HT1080 (cell line): ENCODE data around the gene TRIM69. TPM values are rescaled to one million over a fixed set of nuclear protein-coding genes. Genes with fewer than 3 reads are reported as not detected.

Experiments used
- DNase-seq: peaks from one replicate; pipeline ENCODE4 v3.0.0-alpha.2; 2015; ENCODE audit warnings: low read depth
- small RNA-seq: library from RNA; depleted of rRNA; stranded (forward); fragments of <200 nt; gene quantifications from one replicate; pipeline ENCODE3, GENCODE V24; 2014
- total RNA-seq: library from RNA; depleted of rRNA; stranded (reverse); fragments of >200 nt; shearing (Covaris generic); gene quantifications from 2 replicates; pipeline ENCODE4 v1.2.3, GENCODE V29; 2014; rRNA removed

TRIM69 gene
- total RNA-seq, 1 experiment from 2014 or later = 7.1 TPM

DNA sequence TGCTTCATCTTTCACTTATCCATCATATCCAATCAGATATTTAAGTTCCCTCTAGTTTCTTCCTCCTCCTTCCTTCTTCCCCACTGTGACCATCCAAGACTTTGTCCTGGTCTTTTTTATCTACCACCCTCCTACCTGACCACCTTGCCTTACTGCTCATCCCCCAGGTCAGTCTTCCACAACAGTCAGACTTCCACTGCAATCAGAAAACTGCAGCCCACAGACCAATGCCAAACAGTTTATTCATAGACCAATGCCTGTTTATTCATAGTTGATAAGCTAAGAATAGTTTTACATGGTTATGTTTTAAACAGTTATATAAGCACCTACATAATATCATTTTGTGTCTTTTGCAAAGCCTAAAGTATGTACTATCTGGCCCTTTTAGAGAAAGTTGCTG, 65.5 kb downstream of the TRIM69 start:
- DNase-seq = no peak

GRCh38 chr15:44802336-44802735, 66.0 kb downstream of the TRIM69 start:
- no peak for DNase-seq

DNA sequence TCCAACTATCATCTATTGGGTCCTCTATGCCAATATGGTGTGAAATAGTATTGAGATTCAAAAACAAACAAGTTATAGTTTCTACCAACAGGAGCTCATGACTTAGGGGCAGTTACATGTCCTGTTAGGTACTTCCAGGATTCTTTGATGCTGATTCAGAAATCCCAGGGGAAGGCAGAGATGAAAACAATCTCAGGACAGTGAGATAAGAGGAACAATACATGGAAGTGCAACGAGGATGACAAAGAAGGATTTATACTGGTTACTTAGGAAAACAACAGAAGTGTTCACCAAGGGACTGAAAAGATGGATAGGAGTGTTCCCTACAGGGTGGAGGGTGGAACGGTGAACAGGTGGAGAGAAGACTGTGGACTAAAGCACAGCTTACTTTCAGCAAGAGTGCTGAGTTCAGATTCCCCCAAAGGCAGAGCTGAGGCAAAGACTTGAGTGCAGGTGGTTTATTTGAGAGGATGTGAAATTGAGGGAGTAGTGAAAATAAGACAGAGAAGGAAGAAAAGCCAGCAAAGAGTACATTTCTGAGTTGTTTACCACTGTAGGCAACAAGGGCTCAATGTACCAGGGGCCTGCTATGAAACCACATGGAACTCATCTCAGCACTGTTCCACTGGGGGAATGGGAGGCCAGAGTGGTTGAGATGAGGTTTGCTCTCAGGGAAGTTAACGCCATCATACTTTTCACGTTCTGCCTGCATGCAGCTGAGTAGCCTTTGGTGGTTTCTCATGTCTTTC, 68.1 kb downstream of the TRIM69 start:
- no peak for DNase-seq

- DNase-seq = no peak
Observed at GRCh38 chr15:44808557-44808956, 72.2 kb downstream of the TRIM69 start.

DNA sequence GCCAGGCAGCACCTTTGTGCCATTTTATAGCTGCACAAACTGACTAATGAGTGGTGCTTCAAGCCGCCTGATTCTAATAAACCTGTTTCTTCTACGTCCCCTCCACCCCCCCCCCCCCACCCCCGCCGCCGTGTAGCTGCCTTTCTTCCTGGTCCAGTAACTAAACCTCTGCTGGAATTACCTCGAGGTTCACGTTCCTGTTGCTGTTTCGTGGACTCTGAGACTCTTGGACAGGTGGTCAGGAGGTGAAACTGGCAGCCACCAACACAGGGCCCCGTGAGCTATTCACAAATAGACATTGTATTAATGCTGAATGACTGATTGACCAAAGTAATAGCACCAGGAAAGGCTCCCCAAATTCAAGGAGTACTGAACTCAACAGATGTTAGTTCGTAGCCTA, 73.9 kb downstream of the TRIM69 start:
- DNase-seq = no peak

GRCh38 chr15:44811337-44811736, 75.0 kb downstream of the TRIM69 start:
- peak; percentile 31 for DNase-seq

DNA sequence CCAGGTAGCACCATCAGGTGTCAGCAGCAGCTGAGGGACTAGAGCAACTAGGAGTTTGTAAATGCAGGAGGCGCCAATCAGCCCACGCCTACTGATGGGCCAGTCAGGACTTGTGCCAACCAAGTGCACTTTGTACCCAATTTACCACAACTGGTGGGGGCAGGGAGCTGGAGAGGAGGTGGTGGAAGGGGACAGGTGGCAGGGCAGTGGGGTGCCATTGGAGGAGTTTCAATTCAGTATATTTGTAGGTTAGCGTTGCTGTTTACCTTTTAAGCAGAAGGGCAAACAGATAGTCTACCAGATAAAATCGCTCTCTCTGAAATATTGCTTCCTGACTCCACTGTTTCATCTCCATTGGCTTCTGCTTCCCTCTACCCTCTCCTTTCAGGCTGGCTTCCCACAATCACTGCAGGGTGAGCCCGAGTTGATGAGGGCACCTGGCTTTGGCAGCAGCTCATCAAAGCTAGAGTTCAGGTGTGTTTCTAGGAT, 75.7 kb downstream of the TRIM69 start:
- no peak for DNase-seq

DNA sequence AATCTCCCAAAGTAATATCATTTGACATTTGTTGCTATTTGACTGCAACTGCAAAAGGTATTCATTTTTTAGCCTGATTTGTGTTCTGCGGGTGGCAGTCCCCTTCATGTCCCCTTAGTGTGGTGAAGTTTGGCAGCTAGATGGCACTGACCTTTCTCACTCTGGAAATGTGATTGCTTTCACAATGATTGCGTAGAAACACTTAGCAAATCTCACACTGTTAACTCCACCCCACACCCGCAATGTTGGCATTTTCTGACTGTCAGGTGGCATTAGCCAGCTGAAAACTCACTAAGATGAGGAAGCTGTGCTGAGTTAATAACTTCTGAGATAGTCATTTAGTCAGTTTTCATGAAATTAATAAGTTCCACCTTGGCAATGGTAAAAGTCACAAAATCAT, 76.9 kb downstream of the TRIM69 start:
- no peak for DNase-seq

Small RNA genes within 50 kb of the gene (small RNA-seq; reads per million reads assigned to genes)
- gene RF00019 = not detected

Other genes with a start within 250 kb of the TRIM69 start
- 36.3 and 57.1 TPM in 2 replicates for gene EIF3J, start 199.4 kb upstream of the TRIM69 start, total RNA-seq
- 24.5 and 26.7 TPM in 2 replicates for gene SPG11, start 72.9 kb upstream of the TRIM69 start, total RNA-seq
- 0.10 and 0.13 TPM in 2 replicates for gene PATL2, start 25.2 kb upstream of the TRIM69 start, total RNA-seq
- gene B2M, start 25.0 kb upstream of the TRIM69 start, total RNA-seq = 746 and 855 TPM in 2 replicates
- not detected in 2 replicates for gene TERB2, start 220.2 kb downstream of the TRIM69 start, total RNA-seq